ENCODE results near the gene DECR2.

DECR2 gene

DNA sequence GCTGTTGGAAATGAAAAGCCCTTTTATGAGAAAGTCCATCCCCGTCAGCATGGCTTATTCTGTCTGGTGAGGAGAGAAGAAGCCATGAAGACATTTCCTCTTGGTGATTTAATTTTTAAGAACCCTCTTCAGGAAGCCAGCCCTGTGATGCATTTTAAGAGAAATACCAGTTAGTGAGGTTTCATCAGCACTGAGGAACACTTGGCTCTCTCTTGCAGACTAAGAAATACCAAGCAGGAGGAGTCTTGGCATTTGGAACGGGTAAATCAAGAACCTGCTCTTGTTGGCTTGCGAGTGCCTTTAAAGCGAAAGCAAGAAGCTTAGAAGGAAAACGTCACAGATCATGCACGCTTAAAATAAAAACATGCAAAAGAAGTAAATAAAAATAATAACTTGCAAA is 41.3 kb downstream of the DECR2 start:
- Histone ChIP-seq H3K4me3 (ENCODE audit: low read depth, low read length) (no peak overlapping the region), H3K9me3 (ENCODE audit: control insufficient read depth, low read length) (no peaks in the 10 kb centered on the region), H3K79me2 (peaks cover 54% of the 10 kb centered on the region), H3K27ac (no peak overlapping the region), H3K36me3 (ENCODE audit: control insufficient read depth, insufficient read depth, low read length) (no peaks in the 10 kb centered on the region), H3K4me2 (ENCODE audit: low read length) (no peak overlapping the region), H3K9ac (no peak overlapping the region), H3K27me3 (ENCODE audit: control insufficient read depth, insufficient read depth, low read length) (no peaks in the 10 kb centered on the region), H2AFZ (no peak overlapping the region), H3K4me1 (no peaks in the 10 kb centered on the region)
- TF ChIP-seq, protein P1, sequence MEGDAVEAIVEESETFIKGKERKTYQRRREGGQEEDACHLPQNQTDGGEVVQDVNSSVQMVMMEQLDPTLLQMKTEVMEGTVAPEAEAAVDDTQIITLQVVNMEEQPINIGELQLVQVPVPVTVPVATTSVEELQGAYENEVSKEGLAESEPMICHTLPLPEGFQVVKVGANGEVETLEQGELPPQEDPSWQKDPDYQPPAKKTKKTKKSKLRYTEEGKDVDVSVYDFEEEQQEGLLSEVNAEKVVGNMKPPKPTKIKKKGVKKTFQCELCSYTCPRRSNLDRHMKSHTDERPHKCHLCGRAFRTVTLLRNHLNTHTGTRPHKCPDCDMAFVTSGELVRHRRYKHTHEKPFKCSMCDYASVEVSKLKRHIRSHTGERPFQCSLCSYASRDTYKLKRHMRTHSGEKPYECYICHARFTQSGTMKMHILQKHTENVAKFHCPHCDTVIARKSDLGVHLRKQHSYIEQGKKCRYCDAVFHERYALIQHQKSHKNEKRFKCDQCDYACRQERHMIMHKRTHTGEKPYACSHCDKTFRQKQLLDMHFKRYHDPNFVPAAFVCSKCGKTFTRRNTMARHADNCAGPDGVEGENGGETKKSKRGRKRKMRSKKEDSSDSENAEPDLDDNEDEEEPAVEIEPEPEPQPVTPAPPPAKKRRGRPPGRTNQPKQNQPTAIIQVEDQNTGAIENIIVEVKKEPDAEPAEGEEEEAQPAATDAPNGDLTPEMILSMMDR (IDR thresholded peaks at IDR 0.05) = no peak

DNA sequence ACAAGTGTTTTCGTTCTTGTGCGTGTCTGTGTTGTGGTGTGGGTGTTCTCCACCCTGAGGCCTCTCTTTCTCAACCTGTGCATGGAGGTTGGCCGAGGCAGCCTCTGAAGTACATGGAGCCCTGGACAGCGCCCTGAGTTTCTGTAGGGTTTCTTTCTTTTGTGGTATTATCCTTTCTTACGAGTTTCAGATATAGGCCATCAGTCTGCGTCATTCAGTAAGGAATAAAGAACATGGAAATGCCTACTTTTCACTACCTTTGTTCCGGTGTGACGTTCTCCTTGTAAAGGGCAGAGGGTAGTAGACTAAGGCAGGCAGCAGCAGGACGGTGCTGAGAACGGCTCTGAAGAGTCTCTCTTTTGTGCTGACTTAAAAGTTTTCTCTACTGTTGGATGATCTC is 42.3 kb downstream of the DECR2 start:
- H3K4me2 ChIP-seq (ENCODE audit: low read length) = no peak overlapping the region
- no peaks in the 10 kb centered on the region for H3K27me3 ChIP-seq (ENCODE audit: control insufficient read depth, insufficient read depth, low read length)
- H3K36me3 ChIP-seq (ENCODE audit: control insufficient read depth, insufficient read depth, low read length) = no peaks in the 10 kb centered on the region
- TF ChIP-seq, protein P1 (IDR thresholded peaks at IDR 0.05) = no peak
- H3K4me1 ChIP-seq = no peaks in the 10 kb centered on the region
- no peak overlapping the region for H3K27ac ChIP-seq
- no peak overlapping the region for H3K4me3 ChIP-seq (ENCODE audit: low read depth, low read length)
- peaks cover 58% of the 10 kb centered on the region for H3K79me2 ChIP-seq
- no peak overlapping the region for H2AFZ ChIP-seq
- H3K9me3 ChIP-seq (ENCODE audit: control insufficient read depth, low read length) = no peaks in the 10 kb centered on the region
- no peak overlapping the region for H3K9ac ChIP-seq

DNA sequence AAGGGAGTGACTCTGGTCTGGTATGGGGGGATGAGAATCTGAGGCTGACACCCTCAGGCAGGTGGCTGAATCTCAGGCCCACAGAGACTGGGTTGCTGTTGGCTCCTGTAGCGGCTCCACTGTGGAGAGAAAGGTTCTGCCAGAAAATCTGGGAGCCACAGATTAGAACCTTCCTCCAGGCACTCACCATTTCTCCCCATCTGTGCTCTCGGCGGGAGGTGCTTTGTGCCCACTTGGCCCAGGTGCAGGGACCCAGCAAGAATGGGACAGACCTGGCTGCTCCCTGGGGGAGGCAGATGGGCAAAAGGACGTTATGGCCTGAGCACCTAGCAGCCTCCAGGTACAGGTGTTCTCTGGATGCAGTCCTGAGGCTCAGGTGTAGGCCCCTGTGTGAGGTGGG is 43.9 kb downstream of the DECR2 start:
- no peak overlapping the region for H3K4me2 ChIP-seq (ENCODE audit: low read length)
- TF ChIP-seq, protein P1 (IDR thresholded peaks at IDR 0.05) = no peak
- no peaks in the 10 kb centered on the region for H3K9me3 ChIP-seq (ENCODE audit: control insufficient read depth, low read length)

DNA sequence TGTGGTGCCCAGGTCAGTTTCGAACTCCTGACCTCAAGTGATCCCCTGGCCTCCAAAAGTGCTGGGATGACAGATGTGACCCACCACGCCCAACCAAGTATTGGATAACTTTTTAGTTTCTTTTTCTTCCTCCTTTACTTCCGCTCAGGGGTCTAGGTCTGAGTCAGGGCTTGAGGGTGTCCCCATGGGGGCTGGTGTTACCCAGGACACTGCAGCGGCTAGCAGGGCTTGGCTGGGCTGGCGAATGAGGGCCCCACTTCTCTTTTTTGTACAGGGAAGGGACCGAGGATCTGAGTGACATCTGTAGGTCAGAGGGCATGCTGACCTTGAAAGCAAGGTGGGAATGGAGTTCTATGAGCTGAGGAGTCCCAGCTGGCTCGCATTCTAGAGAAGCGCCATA is 48.7 kb downstream of the DECR2 start:
- no peaks in the 10 kb centered on the region for H3K36me3 ChIP-seq (ENCODE audit: control insufficient read depth, insufficient read depth, low read length)
- H3K4me1 ChIP-seq = peaks cover 11% of the 10 kb centered on the region

More for the DNA sequence above, 43.9 kb downstream of the DECR2 start:
- no peak overlapping the region for H3K27ac ChIP-seq
- no peak overlapping the region for H2AFZ ChIP-seq
- no peaks in the 10 kb centered on the region for H3K36me3 ChIP-seq (ENCODE audit: control insufficient read depth, insufficient read depth, low read length)
- no peaks in the 10 kb centered on the region for H3K4me1 ChIP-seq
- no peak overlapping the region for H3K4me3 ChIP-seq (ENCODE audit: low read depth, low read length)
- no peaks in the 10 kb centered on the region for H3K27me3 ChIP-seq (ENCODE audit: control insufficient read depth, insufficient read depth, low read length)
- H3K9ac ChIP-seq = no peak overlapping the region
- H3K79me2 ChIP-seq = peaks cover 55% of the 10 kb centered on the region

More for the DNA sequence above, 48.7 kb downstream of the DECR2 start:
- H3K4me3 ChIP-seq (ENCODE audit: low read depth, low read length) = no peak overlapping the region
- no peaks in the 10 kb centered on the region for H3K27me3 ChIP-seq (ENCODE audit: control insufficient read depth, insufficient read depth, low read length)
- no peak overlapping the region for H3K9ac ChIP-seq
- no peaks in the 10 kb centered on the region for H3K9me3 ChIP-seq (ENCODE audit: control insufficient read depth, low read length)
- H3K27ac ChIP-seq = no peak overlapping the region
- peaks cover 25% of the 10 kb centered on the region for H3K79me2 ChIP-seq
- H3K4me2 ChIP-seq (ENCODE audit: low read length) = no peak overlapping the region
- TF ChIP-seq, protein P1 (IDR thresholded peaks at IDR 0.05) = no peak
- no peak overlapping the region for H2AFZ ChIP-seq
